ENCODE data around the gene LSM7. TPM values are rescaled to one million over a fixed set of nuclear protein-coding genes. Genes with fewer than 3 reads are reported as not detected.

Gene LSM7
- polyA plus RNA-seq, 1 donor from 2014 or later: 550 TPM

DNA sequence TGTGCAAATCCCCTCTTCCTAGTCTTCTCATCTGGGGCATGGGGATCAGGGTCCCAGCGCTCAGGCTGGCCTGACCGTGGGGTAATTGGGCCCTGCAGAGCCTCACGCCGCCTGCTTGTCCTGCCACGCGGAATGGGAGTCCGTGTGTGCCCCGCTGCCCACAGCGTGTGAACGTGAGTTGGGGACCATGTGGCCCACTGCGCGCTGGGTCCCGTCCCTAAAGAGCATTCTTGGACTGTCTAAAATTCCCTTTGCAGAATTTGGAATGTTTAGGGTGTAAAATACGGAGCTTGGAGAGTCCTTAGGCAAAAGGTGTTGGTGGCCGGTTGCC is 34.5 kb upstream of the LSM7 start:
- no peaks in the 10 kb centered on the region for H3K36me3 ChIP-seq (ENCODE audit: insufficient read depth, low read length)
- TF ChIP-seq MXI1 (conservative IDR thresholded peaks at IDR 0.05; ENCODE audit: poor library complexity, severe bottlenecking) (no peak), RAD21 (conservative IDR thresholded peaks at IDR 0.05) (no peak), POLR2AphosphoS5 (IDR thresholded peaks at IDR 0.05) (no peak), EP300 (conservative IDR thresholded peaks at IDR 0.05; ENCODE audit: poor library complexity, severe bottlenecking) (no peak), SMC3 (conservative IDR thresholded peaks at IDR 0.05; ENCODE audit: poor library complexity) (no peak)
- TF ChIP-seq, protein P1, sequence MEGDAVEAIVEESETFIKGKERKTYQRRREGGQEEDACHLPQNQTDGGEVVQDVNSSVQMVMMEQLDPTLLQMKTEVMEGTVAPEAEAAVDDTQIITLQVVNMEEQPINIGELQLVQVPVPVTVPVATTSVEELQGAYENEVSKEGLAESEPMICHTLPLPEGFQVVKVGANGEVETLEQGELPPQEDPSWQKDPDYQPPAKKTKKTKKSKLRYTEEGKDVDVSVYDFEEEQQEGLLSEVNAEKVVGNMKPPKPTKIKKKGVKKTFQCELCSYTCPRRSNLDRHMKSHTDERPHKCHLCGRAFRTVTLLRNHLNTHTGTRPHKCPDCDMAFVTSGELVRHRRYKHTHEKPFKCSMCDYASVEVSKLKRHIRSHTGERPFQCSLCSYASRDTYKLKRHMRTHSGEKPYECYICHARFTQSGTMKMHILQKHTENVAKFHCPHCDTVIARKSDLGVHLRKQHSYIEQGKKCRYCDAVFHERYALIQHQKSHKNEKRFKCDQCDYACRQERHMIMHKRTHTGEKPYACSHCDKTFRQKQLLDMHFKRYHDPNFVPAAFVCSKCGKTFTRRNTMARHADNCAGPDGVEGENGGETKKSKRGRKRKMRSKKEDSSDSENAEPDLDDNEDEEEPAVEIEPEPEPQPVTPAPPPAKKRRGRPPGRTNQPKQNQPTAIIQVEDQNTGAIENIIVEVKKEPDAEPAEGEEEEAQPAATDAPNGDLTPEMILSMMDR (IDR thresholded peaks at IDR 0.05; ENCODE audit: poor library complexity, severe bottlenecking): no peak
- no peaks in the 10 kb centered on the region for H3K79me2 ChIP-seq (replicated peaks; ENCODE audit: insufficient read depth, low read length)
- no peaks in the 10 kb centered on the region for H3F3A ChIP-seq (ENCODE audit: insufficient read depth, low read length, poor library complexity, severe bottlenecking)
- no peak overlapping the region for H2AFZ ChIP-seq (ENCODE audit: low read depth, low read length)
- no peak overlapping the region for H3K27ac ChIP-seq (ENCODE audit: low read length)
- no peak overlapping the region for H3K4me3 ChIP-seq (ENCODE audit: low read length)
- no peaks in the 10 kb centered on the region for H3K9me2 ChIP-seq (ENCODE audit: insufficient read depth, low read length)
- H3K9me3 ChIP-seq (ENCODE audit: low read length): no peaks in the 10 kb centered on the region
- H4K20me1 ChIP-seq (ENCODE audit: insufficient read depth): no peaks in the 10 kb centered on the region
- no peaks in the 10 kb centered on the region for H3K27me3 ChIP-seq (ENCODE audit: insufficient read depth, low read depth, low read length)
- no peak overlapping the region for H3K9ac ChIP-seq (ENCODE audit: low read length)
- no peak overlapping the region for H3K4me2 ChIP-seq (ENCODE audit: low read length)

DNA sequence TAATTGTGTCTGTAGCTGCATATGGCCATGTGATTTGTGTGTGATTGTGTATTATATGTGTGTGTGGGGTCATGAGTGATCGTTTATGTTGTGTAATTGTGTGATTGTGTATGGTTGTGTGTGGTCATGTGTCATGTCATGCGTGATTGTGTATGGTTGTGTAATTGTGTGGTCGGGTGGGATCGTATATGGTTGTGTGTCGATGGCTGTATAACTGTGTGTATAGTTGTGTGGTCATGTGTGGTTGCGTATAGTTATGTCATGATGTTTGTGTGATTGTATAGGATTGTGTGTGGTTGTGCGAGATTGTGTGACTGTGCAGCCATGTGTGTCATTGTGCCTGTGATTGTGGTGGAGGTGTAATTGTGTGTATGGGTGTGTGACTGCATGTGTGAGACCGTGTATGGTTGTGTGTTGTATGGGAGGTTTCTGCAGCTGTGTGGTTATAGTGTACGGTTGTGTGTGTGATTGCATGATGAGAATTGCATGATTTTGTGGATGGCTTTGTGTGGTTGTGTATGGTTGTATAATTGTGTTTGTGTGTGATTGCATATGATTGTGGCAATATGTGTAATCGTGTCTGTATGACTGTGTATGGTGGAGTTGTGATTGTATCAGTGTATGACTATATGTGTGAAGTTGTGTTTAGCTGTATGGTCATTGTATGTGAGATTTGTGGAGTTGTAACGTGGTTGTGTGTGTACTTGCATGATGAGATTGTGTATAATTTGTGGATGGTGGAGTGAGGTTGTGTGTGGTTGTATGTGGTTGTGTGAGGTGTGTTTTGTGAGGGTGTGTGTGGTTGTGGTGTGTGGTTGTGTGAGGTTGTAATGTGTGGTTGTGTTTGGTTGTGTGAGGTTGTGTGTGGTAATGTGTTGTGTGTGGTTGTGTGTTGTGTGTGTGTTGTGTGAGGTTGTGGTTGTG is 33.9 kb upstream of the LSM7 start:
- Histone ChIP-seq H3K4me2 (ENCODE audit: low read length) (no peak overlapping the region), H4K20me1 (ENCODE audit: insufficient read depth) (no peaks in the 10 kb centered on the region), H3K9me2 (ENCODE audit: insufficient read depth, low read length) (no peaks in the 10 kb centered on the region), H3K9ac (ENCODE audit: low read length) (no peak overlapping the region), H3K27ac (ENCODE audit: low read length) (no peak overlapping the region), H3F3A (ENCODE audit: insufficient read depth, low read length, poor library complexity, severe bottlenecking) (no peaks in the 10 kb centered on the region), H3K4me3 (ENCODE audit: low read length) (no peak overlapping the region), H3K79me2 (replicated peaks; ENCODE audit: insufficient read depth, low read length) (no peaks in the 10 kb centered on the region), H3K9me3 (ENCODE audit: low read length) (no peaks in the 10 kb centered on the region), H2AFZ (ENCODE audit: low read depth, low read length) (no peak overlapping the region), H3K27me3 (ENCODE audit: insufficient read depth, low read depth, low read length) (no peaks in the 10 kb centered on the region), H3K36me3 (ENCODE audit: insufficient read depth, low read length) (no peaks in the 10 kb centered on the region)
- TF ChIP-seq POLR2AphosphoS5 (IDR thresholded peaks at IDR 0.05) (no peak), EP300 (conservative IDR thresholded peaks at IDR 0.05; ENCODE audit: poor library complexity, severe bottlenecking) (no peak), RAD21 (conservative IDR thresholded peaks at IDR 0.05) (no peak), MXI1 (conservative IDR thresholded peaks at IDR 0.05; ENCODE audit: poor library complexity, severe bottlenecking) (no peak), SMC3 (conservative IDR thresholded peaks at IDR 0.05; ENCODE audit: poor library complexity) (no peak), TAF1 (IDR thresholded peaks at IDR 0.05; ENCODE audit: low read depth) (no peak), EZH2 (IDR thresholded peaks at IDR 0.05; ENCODE audit: borderline replicate concordance, insufficient read depth, low read length, poor library complexity, severe bottlenecking) (no peak)
- TF ChIP-seq, protein P2, sequence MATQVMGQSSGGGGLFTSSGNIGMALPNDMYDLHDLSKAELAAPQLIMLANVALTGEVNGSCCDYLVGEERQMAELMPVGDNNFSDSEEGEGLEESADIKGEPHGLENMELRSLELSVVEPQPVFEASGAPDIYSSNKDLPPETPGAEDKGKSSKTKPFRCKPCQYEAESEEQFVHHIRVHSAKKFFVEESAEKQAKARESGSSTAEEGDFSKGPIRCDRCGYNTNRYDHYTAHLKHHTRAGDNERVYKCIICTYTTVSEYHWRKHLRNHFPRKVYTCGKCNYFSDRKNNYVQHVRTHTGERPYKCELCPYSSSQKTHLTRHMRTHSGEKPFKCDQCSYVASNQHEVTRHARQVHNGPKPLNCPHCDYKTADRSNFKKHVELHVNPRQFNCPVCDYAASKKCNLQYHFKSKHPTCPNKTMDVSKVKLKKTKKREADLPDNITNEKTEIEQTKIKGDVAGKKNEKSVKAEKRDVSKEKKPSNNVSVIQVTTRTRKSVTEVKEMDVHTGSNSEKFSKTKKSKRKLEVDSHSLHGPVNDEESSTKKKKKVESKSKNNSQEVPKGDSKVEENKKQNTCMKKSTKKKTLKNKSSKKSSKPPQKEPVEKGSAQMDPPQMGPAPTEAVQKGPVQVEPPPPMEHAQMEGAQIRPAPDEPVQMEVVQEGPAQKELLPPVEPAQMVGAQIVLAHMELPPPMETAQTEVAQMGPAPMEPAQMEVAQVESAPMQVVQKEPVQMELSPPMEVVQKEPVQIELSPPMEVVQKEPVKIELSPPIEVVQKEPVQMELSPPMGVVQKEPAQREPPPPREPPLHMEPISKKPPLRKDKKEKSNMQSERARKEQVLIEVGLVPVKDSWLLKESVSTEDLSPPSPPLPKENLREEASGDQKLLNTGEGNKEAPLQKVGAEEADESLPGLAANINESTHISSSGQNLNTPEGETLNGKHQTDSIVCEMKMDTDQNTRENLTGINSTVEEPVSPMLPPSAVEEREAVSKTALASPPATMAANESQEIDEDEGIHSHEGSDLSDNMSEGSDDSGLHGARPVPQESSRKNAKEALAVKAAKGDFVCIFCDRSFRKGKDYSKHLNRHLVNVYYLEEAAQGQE (IDR thresholded peaks at IDR 0.05; ENCODE audit: borderline replicate concordance): no peak
- TF ChIP-seq, protein P1 (IDR thresholded peaks at IDR 0.05; ENCODE audit: poor library complexity, severe bottlenecking): no peak

Measured in neural cell (in vitro differentiated cells).